ENCODE data around the gene GPRASP3. TPM values are rescaled to one million over a fixed set of nuclear protein-coding genes. Genes with fewer than 3 reads are reported as not detected.
"Not testable (repeated sequence)": the region's sequence is repeated elsewhere in the genome, so short reads cannot be mapped to it uniquely, and the experiment has no call there.

The GPRASP3 gene
- total and polyA plus RNA-seq, 4 donors: 0.87 to 12.9 (median 2.1) TPM

DNA sequence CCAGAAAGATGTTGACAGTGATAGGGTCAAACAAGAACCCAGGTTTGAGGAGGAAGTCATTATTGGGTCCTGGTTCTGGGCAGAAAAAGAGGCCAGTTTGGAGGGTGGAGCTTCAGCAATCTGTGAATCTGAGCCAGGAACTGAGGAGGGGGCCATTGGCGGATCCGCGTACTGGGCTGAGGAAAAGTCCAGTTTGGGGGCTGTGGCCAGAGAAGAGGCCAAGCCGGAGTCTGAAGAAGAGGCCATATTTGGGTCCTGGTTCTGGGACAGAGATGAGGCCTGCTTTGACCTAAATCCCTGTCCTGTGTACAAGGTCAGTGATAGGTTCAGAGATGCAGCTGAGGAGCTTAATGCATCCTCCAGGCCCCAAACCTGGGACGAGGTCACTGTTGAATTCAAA is 4.6 kb upstream of the GPRASP3 start:
- Histone ChIP-seq H3K4me1 (ENCODE audit: control insufficient read depth in 5 of 5, insufficient read depth in 5 of 5, low read length in 5 of 5) (no peaks in the 10 kb centered on the region), H3K9ac (ENCODE audit: insufficient read depth in 1 of 2, low read length in 2 of 2) (no peak overlapping the region), H3K9me3 (ENCODE audit: control insufficient read depth in 4 of 4, insufficient read depth in 3 of 4, low read length in 3 of 4) (peaks cover 0 to 3% (median 0%) of the 10 kb centered on the region in 4 donors), H3K36me3 (ENCODE audit: control insufficient read depth in 4 of 4, insufficient read depth in 4 of 4, low read length in 4 of 4) (peaks cover 0 to 2% (median 0%) of the 10 kb centered on the region in 4 donors), H3K27ac (ENCODE audit: low read depth in 1 of 2, low read length in 1 of 2) (no peak overlapping the region), H3K4me3 (no peak overlapping the region), H3K27me3 (ENCODE audit: control insufficient read depth in 3 of 3, insufficient read depth in 3 of 3, low read length in 2 of 3) (no peaks in the 10 kb centered on the region)
- ATAC-seq (ENCODE audit: insufficient read depth, low FRiP score) (no peak), DNase-seq (no peak)
- WGBS, 2 donors: 89 to 97% methylated on average over 5 of the region's 5 CpGs
- TF ChIP-seq, protein P1, sequence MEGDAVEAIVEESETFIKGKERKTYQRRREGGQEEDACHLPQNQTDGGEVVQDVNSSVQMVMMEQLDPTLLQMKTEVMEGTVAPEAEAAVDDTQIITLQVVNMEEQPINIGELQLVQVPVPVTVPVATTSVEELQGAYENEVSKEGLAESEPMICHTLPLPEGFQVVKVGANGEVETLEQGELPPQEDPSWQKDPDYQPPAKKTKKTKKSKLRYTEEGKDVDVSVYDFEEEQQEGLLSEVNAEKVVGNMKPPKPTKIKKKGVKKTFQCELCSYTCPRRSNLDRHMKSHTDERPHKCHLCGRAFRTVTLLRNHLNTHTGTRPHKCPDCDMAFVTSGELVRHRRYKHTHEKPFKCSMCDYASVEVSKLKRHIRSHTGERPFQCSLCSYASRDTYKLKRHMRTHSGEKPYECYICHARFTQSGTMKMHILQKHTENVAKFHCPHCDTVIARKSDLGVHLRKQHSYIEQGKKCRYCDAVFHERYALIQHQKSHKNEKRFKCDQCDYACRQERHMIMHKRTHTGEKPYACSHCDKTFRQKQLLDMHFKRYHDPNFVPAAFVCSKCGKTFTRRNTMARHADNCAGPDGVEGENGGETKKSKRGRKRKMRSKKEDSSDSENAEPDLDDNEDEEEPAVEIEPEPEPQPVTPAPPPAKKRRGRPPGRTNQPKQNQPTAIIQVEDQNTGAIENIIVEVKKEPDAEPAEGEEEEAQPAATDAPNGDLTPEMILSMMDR (IDR thresholded peaks at IDR 0.05; ENCODE audit: control extremely low read depth, extremely low read depth): no peak

DNA sequence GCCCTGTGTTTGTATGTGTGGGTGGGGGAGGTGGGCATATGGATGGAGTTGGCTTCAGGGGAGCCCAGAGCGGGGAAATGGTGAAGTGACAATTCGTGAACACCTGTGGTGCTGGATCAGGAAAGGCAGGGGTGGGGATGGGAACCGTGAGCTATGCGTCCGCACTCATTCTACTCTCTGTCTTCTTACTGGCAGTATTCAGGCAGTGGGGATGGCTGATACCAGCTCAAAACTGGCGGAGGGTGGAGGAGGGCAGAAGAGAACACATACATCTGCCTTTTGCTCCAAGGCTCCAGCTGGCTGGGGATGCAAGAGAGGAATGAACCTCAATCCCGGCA is 595 bp downstream of the GPRASP3 start:
- Histone ChIP-seq H3K9ac (ENCODE audit: insufficient read depth in 1 of 2, low read length in 2 of 2) (peak overlapping the region; percentile 50 to 81), H3K4me3 (peak overlapping the region; percentile 53), H3K27me3 (ENCODE audit: control insufficient read depth in 3 of 3, insufficient read depth in 3 of 3, low read length in 2 of 3) (peaks cover 0 to 11% (median 0%) of the 10 kb centered on the region in 3 donors)
- H3K4me1 ChIP-seq (ENCODE audit: control insufficient read depth in 5 of 5, insufficient read depth in 5 of 5, low read length in 5 of 5); ATAC-seq (ENCODE audit: insufficient read depth, low FRiP score); DNase-seq; H3K27ac ChIP-seq (ENCODE audit: low read depth in 1 of 2, low read length in 1 of 2); H3K9me3 ChIP-seq (ENCODE audit: control insufficient read depth in 4 of 4, insufficient read depth in 3 of 4, low read length in 3 of 4); H3K36me3 ChIP-seq (ENCODE audit: control insufficient read depth in 4 of 4, insufficient read depth in 4 of 4, low read length in 4 of 4): not testable (repeated sequence)
- 53 to 66% methylated on average over 6 to 7 of the region's 7 CpGs for WGBS, 2 donors

DNA sequence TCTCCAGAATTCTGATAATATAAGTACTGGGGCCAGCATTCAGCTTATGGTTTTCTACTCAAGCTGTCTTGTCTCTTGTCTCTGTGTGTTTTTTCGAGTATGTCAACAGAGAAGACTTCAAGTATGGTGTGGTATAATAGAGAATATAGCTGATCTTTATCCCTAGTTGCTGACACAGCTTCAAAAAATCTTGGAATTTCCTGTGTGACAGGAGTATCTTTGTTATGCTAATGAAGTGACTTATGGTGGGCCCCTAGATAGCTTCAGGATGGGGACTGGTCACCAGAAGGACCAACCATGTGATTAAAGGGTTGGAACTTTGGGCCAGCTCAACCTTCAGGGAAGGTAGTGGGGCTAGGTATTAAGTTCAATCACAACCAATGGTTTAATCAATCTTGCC is 2.9 kb downstream of the GPRASP3 start:
- Histone ChIP-seq H3K9me3 (ENCODE audit: control insufficient read depth in 4 of 4, insufficient read depth in 3 of 4, low read length in 3 of 4) (no peaks in the 10 kb centered on the region), H3K9ac (ENCODE audit: insufficient read depth in 1 of 2, low read length in 2 of 2) (no peak overlapping the region), H3K27me3 (ENCODE audit: control insufficient read depth in 3 of 3, insufficient read depth in 3 of 3, low read length in 2 of 3) (peaks cover 0 to 22% (median 4%) of the 10 kb centered on the region in 3 donors), H3K36me3 (ENCODE audit: control insufficient read depth in 4 of 4, insufficient read depth in 4 of 4, low read length in 4 of 4) (peaks cover 0 to 4% (median 0%) of the 10 kb centered on the region in 4 donors), H3K4me1 (ENCODE audit: control insufficient read depth in 5 of 5, insufficient read depth in 5 of 5, low read length in 5 of 5) (no peaks in the 10 kb centered on the region), H3K27ac (ENCODE audit: low read depth in 1 of 2, low read length in 1 of 2) (no peak overlapping the region), H3K4me3 (no peak overlapping the region)
- WGBS, 2 donors: 58 to 95% methylated on average over 1 of the region's 1 CpG
- TF ChIP-seq, protein P1 (IDR thresholded peaks at IDR 0.05; ENCODE audit: control extremely low read depth, extremely low read depth): no peak
- no peak for DNase-seq
- no peak for ATAC-seq (ENCODE audit: insufficient read depth, low FRiP score)

DNA sequence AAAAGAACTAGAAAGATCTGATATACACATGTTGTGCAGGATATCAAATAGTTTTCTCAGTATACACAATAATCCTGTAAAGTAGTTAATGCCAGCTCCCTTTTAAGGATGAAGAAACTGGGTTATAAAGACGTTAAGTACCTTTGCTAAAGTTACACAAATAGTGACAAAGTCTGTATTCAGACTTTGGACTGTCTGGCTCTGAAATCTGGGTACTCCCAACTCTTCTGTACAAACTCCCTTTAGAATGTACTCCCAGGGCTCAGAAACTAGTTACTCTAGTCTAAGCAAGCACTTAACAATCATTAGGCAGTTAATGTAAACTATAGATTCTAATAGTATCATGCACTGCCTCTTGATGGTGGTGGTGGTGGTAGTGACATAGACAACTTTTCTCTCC is 7.2 kb downstream of the GPRASP3 start:
- DNase-seq (no peak), ATAC-seq (ENCODE audit: insufficient read depth, low FRiP score) (no peak)
- H3K27me3 ChIP-seq (ENCODE audit: control insufficient read depth in 3 of 3, insufficient read depth in 3 of 3, low read length in 2 of 3): peaks cover 0 to 22% (median 4%) of the 10 kb centered on the region in 3 donors
- no peak overlapping the region for H3K9ac ChIP-seq (ENCODE audit: insufficient read depth in 1 of 2, low read length in 2 of 2)
- no peaks in the 10 kb centered on the region for H3K4me1 ChIP-seq (ENCODE audit: control insufficient read depth in 5 of 5, insufficient read depth in 5 of 5, low read length in 5 of 5)
- no peak overlapping the region for H3K4me3 ChIP-seq
- TF ChIP-seq, protein P1 (IDR thresholded peaks at IDR 0.05; ENCODE audit: control extremely low read depth, extremely low read depth): no peak
- H3K27ac ChIP-seq (ENCODE audit: low read depth in 1 of 2, low read length in 1 of 2): no peak overlapping the region
- H3K36me3 ChIP-seq (ENCODE audit: control insufficient read depth in 4 of 4, insufficient read depth in 4 of 4, low read length in 4 of 4): peaks cover 0 to 4% (median 0%) of the 10 kb centered on the region in 4 donors
- 49 to 71% methylated on average over 1 of the region's 1 CpG for WGBS, 2 donors
- H3K9me3 ChIP-seq (ENCODE audit: control insufficient read depth in 4 of 4, insufficient read depth in 3 of 4, low read length in 3 of 4): no peaks in the 10 kb centered on the region

Data from lung (tissue), 12 donors.